ENCODE data around the gene UBE2H.

The UBE2H gene

GRCh38 chr7:129783584-129783919 lies 169.2 kb downstream of the UBE2H start:
- no peak for DNase-seq

- no peak for DNase-seq
Measured at GRCh38 chr7:129782818-129783583, 169.8 kb downstream of the UBE2H start.

- DNase-seq: no peak
Measured at GRCh38 chr7:129781928-129782817, 170.6 kb downstream of the UBE2H start.

- DNase-seq: peak; percentile 69
Measured at GRCh38 chr7:129780974-129781927, 171.5 kb downstream of the UBE2H start.
